B cell (primary cell): ENCODE data around the gene TTLL10. TPM values are rescaled to one million over a fixed set of nuclear protein-coding genes. Genes with fewer than 3 reads are reported as not detected.

ENCODE experiments used
- ATAC-seq: fragments of 200-7000 bp; cut with Tn5 transposase; one replicate; pipeline ENCODE4 v1.10.0; 2021; ENCODE audit warnings: low read depth, mild to moderate bottlenecking, moderate number of reproducible peaks, moderate library complexity
- CTCF ChIA-PET: fragments of 350-600 bp; sonication (Branson Sonifier 250); formaldehyde crosslinking; loops from one replicate; lab custom pipeline; 2021; ENCODE audit warnings: antibody characterized with exemption, inconsistent platforms; lab: Charles Lee
- POLR2A ChIA-PET: fragments of 350-600 bp; sonication (Branson Sonifier 250); formaldehyde crosslinking; loops from one replicate; lab custom pipeline; 2021; ENCODE audit warnings: antibody characterized with exemption; lab: Charles Lee
- DNase-seq: peaks from one replicate; pipeline ENCODE4 v3.0.0; 2013
- H2AFZ ChIP-seq: 2 replicates; pipeline ENCODE4 v1.6.1; 2012; ENCODE audit warnings: mild to moderate bottlenecking, low read depth, low read length; ENCODE audit not compliant: insufficient read depth, poor library complexity, severe bottlenecking
- H3K27ac ChIP-seq, 2 donors: 1 replicate in 1 of 2; 2 replicates in 1 of 2; pipeline ENCODE4 v1.5.1; 2012 to 2013; ENCODE audit warnings: low read length in 2 of 2, mild to moderate bottlenecking in 2 of 2, moderate library complexity in 1 of 2
- H3K27me3 ChIP-seq, 4 experiments: fragments of 200-600 bp in 1 of 4; sonication (generic) in 1 of 4; replicated peaks in 1 of 4; 1 replicate in 2 of 4; 2 replicates in 2 of 4; pipeline versions ENCODE4 v1.6.1 to v1.7.0; 2013 to 2016; ENCODE audit warnings: low read length in 3 of 4, mild to moderate bottlenecking in 2 of 4, mixed read lengths in 1 of 4, moderate library complexity in 1 of 4; ENCODE audit not compliant: insufficient read depth in 4 of 4, control insufficient read depth in 3 of 4; ENCODE audit errors: control extremely low read depth in 1 of 4
- H3K36me3 ChIP-seq, 2 experiments: replicated peaks in 1 of 2; 1 replicate in 1 of 2; 2 replicates in 1 of 2; pipeline versions ENCODE4 v1.6.1 to v1.7.1; 2013; ENCODE audit warnings: low read length in 1 of 2; ENCODE audit not compliant: insufficient read depth in 2 of 2, control insufficient read depth in 1 of 2; ENCODE audit errors: control extremely low read depth in 1 of 2, extremely low read depth in 1 of 2
- H3K4me1 ChIP-seq, 2 donors: fragments of 200-600 bp in 1 of 2; sonication (generic) in 1 of 2; 1 replicate in 1 of 2; 2 replicates in 1 of 2; pipeline versions ENCODE4 v1.5.1 to v1.6.1; 2013 to 2017; ENCODE audit warnings: low read length in 2 of 2; ENCODE audit not compliant: control insufficient read depth in 2 of 2, insufficient read depth in 2 of 2
- H3K4me2 ChIP-seq: replicated peaks from 2 replicates; pipeline ENCODE3; 2012; ENCODE audit warnings: mild to moderate bottlenecking, low read depth, low read length; ENCODE audit not compliant: poor library complexity, severe bottlenecking
- H3K4me3 ChIP-seq, 5 experiments: fragments of 200-600 bp in 1 of 5; sonication (generic) in 1 of 5; 1 replicate in 3 of 5; 2 replicates in 2 of 5; pipeline versions ENCODE4 v1.5.1 to v1.7.0; 2011 to 2016; ENCODE audit warnings: low read length in 4 of 5, mild to moderate bottlenecking in 4 of 5, low read depth in 2 of 5, control low read depth in 1 of 5, moderate library complexity in 1 of 5; ENCODE audit not compliant: insufficient read depth in 1 of 5; ENCODE audit errors: control extremely low read depth in 1 of 5, extremely low read depth in 1 of 5
- H3K79me2 ChIP-seq: fragments of 200-600 bp; sonication (generic); one replicate; pipeline ENCODE4 v1.6.0; 2016; ENCODE audit warnings: low read length; ENCODE audit not compliant: control insufficient read depth, insufficient read depth
- H3K9ac ChIP-seq: fragments of 200-600 bp; sonication (generic); 2 replicates; pipeline ENCODE4 v1.6.1; 2017; ENCODE audit warnings: mild to moderate bottlenecking, low read length, moderate library complexity
- H3K9me3 ChIP-seq, 3 donors: one replicate each; pipeline versions ENCODE4 v1.6.1 to v1.7.1; 2013; ENCODE audit warnings: low read length in 2 of 3; ENCODE audit not compliant: control insufficient read depth in 2 of 3, insufficient read depth in 1 of 3; ENCODE audit errors: control extremely low read depth in 1 of 3
- H4K20me1 ChIP-seq: 2 replicates; pipeline ENCODE4 v1.6.0; 2012; ENCODE audit warnings: mild to moderate bottlenecking, low read length; ENCODE audit not compliant: insufficient read depth, control insufficient read depth, poor library complexity, severe bottlenecking
- H3K27ac Mint-ChIP-seq: one replicate; pipeline ENCODE4 v1.8.0; 2021; ENCODE audit warnings: mixed read lengths
- H3K27me3 Mint-ChIP-seq: one replicate; pipeline ENCODE4 v1.8.0; 2021; ENCODE audit warnings: mixed read lengths
- H3K4me1 Mint-ChIP-seq: one replicate; pipeline ENCODE4 v1.8.0; 2021; ENCODE audit warnings: mixed read lengths
- H3K4me3 Mint-ChIP-seq: one replicate; pipeline ENCODE4 v1.8.0; 2021; ENCODE audit warnings: mixed read lengths
- H3K9me3 Mint-ChIP-seq: one replicate; pipeline ENCODE4 v1.8.0; 2022; ENCODE audit warnings: mixed read lengths; ENCODE audit not compliant: insufficient read depth
- CTCF ChIP-seq: fragments of 200-600 bp; IDR thresholded peaks from one replicate; pipeline ENCODE4 v1.8.0; 2022; ENCODE audit warnings: antibody characterized with exemption, mild to moderate bottlenecking
- EZH2 ChIP-seq: IDR thresholded peaks from 2 replicates; pipeline ENCODE4 v1.6.1; 2012; ENCODE audit warnings: borderline replicate concordance, low read depth, mild to moderate bottlenecking, moderate library complexity, low read length; ENCODE audit not compliant: insufficient read depth, poor library complexity, severe bottlenecking
- WGBS: methylation state at CpG from one replicate; pipeline ENCODE4 v1.1.5; 2013; ENCODE audit warnings: missing lambda C conversion rate; ENCODE audit not compliant: insufficient coverage; 5-methylcytosine and 5-hydroxymethylcytosine counted together
- intact Hi-C: fragments of 100-400 bp; cut with micrococcal nuclease; formaldehyde crosslinking; loops from one replicate; pipeline ENCODE4 v1.10.0; 2022
- polyA plus RNA-seq: library from polyadenylated mRNA; depleted of rRNA; stranded (reverse); fragments of >200 nt; gene quantifications from 2 replicates; pipeline ENCODE4 v1.2.3, GENCODE V29; 2012
- total RNA-seq, 2 donors: library from RNA; stranded (reverse); fragments of 120-200 nt in 1 of 2; gene quantifications; 1 replicate in 1 of 2; 2 replicates in 1 of 2; pipeline versions ENCODE4 v1.2.3 to v1.2.4, GENCODE V29; 2013 to 2022

Gene TTLL10
- total and polyA plus RNA-seq, 2 donors (not counting 1 experiment from before 2014, with no cell fraction given): 0.37 to 0.45 TPM

GRCh38 chr1:1179983-1180861 lies 6.5 kb downstream of the TTLL10 start:
- peaks cover 0 to 16% (median 0%) of the 10 kb centered on the region in 3 donors for H3K9me3 ChIP-seq
- ChIA-PET CTCF (no interaction called here), POLR2A (interaction anchor here (0.6 to 0.9 kb wide), 2 partner anchors 9 to 28 kb away, joined by 4 to 7 read pairs; no protein-coding TSS in a partner anchor)
- intact Hi-C loops: no loop called here
- H3K4me1 Mint-ChIP-seq: peaks cover 27% of the 10 kb centered on the region
- H3K4me3 Mint-ChIP-seq: no peak overlapping the region
- TF ChIP-seq EZH2 (no peak), CTCF (no peak)
- ATAC-seq (no peak), DNase-seq (no peak)
- no peak overlapping the region for H3K9ac ChIP-seq
- no peak overlapping the region for H3K27ac ChIP-seq
- no peaks in the 10 kb centered on the region for H4K20me1 ChIP-seq
- no peaks in the 10 kb centered on the region for H3K79me2 ChIP-seq
- no peak overlapping the region for H3K4me3 ChIP-seq
- H2AFZ ChIP-seq: no peak overlapping the region
- no peaks in the 10 kb centered on the region for H3K36me3 ChIP-seq
- peaks cover 0 to 62% (median 19%) of the 10 kb centered on the region in 4 experiments for H3K27me3 ChIP-seq
- H3K4me2 ChIP-seq: no peak overlapping the region
- 92% methylated on average over 38 of the region's 51 CpGs for WGBS
- peaks cover 13 to 24% of the 10 kb centered on the region in 2 donors for H3K4me1 ChIP-seq
- H3K27ac Mint-ChIP-seq: no peak overlapping the region
- no peaks in the 10 kb centered on the region for H3K9me3 Mint-ChIP-seq
- H3K27me3 Mint-ChIP-seq: peaks cover 20% of the 10 kb centered on the region
